ENCODE measurements around the gene CHRNA3.
"Not testable (repeated sequence)": the region's sequence is repeated elsewhere in the genome, so short reads cannot be mapped to it uniquely, and the experiment has no call there.

The CHRNA3 gene

GRCh38 chr15:78567531-78567930 is 53.3 kb downstream of the CHRNA3 start:
- no peak for TF ChIP-seq CTCF (IDR thresholded peaks at IDR 0.05; ENCODE audit: low read depth, low read length, missing control alignments)
- H3K4me3 ChIP-seq (ENCODE audit: low read depth, low read length) = no peak overlapping the region
- DNase-seq (ENCODE audit: low read depth) = no peak
- in situ Hi-C loops (cut with HindIII; ENCODE audit: low sequenced_read_pairs) = no loop called here

GRCh38 chr15:78565951-78566774 is 54.6 kb downstream of the CHRNA3 start:
- in situ Hi-C loops (cut with HindIII; ENCODE audit: low sequenced_read_pairs) = no loop called here
- TF ChIP-seq CTCF (IDR thresholded peaks at IDR 0.05; ENCODE audit: low read depth, low read length, missing control alignments) = peak; percentile 43
- no peak for DNase-seq (ENCODE audit: low read depth)
- peak overlapping the region; percentile 74 for H3K4me3 ChIP-seq (ENCODE audit: low read depth, low read length)

- H3K4me3 ChIP-seq (ENCODE audit: low read depth, low read length) = peak within 1 kb of the TSS; percentile 74
- no peak for TF ChIP-seq CTCF (IDR thresholded peaks at IDR 0.05; ENCODE audit: low read depth, low read length, missing control alignments)
- peak; percentile 70 for DNase-seq (ENCODE audit: low read depth)
- in situ Hi-C loops (cut with HindIII; ENCODE audit: low sequenced_read_pairs) = no loop called here
Measured at GRCh38 chr15:78565097-78565950, 55.5 kb downstream of the CHRNA3 start, which contains the start of gene CHRNA5. TSS of gene CHRNA5 (plus strand) at chr15:78565520. CDS start at chr15:78565720, 200 bp downstream.

GRCh38 chr15:78564743-78565096 is 56.1 kb downstream of the CHRNA3 start:
- DNase-seq (ENCODE audit: low read depth) = no peak
- TF ChIP-seq CTCF (IDR thresholded peaks at IDR 0.05; ENCODE audit: low read depth, low read length, missing control alignments) = no peak
- in situ Hi-C loops (cut with HindIII; ENCODE audit: low sequenced_read_pairs) = no loop called here
- no peak overlapping the region for H3K4me3 ChIP-seq (ENCODE audit: low read depth, low read length)

GRCh38 chr15:78563092-78563491 is 57.7 kb downstream of the CHRNA3 start:
- no peak for TF ChIP-seq CTCF (IDR thresholded peaks at IDR 0.05; ENCODE audit: low read depth, low read length, missing control alignments)
- DNase-seq (ENCODE audit: low read depth) = no peak
- in situ Hi-C loops (cut with HindIII; ENCODE audit: low sequenced_read_pairs) = no loop called here
- H3K4me3 ChIP-seq (ENCODE audit: low read depth, low read length) = no peak overlapping the region

- DNase-seq (ENCODE audit: low read depth) = no peak
- H3K4me3 ChIP-seq (ENCODE audit: low read depth, low read length) = no peak overlapping the region
- in situ Hi-C loops (cut with HindIII; ENCODE audit: low sequenced_read_pairs) = no loop called here
- no peak for TF ChIP-seq CTCF (IDR thresholded peaks at IDR 0.05; ENCODE audit: low read depth, low read length, missing control alignments)
Measured at GRCh38 chr15:78561490-78561889, 59.3 kb downstream of the CHRNA3 start.

GRCh38 chr15:78560201-78560600 is 60.6 kb downstream of the CHRNA3 start:
- DNase-seq (ENCODE audit: low read depth); in situ Hi-C loops (cut with HindIII; ENCODE audit: low sequenced_read_pairs); H3K4me3 ChIP-seq (ENCODE audit: low read depth, low read length): not testable (repeated sequence)

Data from astrocyte of the cerebellum (primary cell).